Psoas muscle (tissue), 8 donors: ENCODE results near the gene ADAP1. TPM values are rescaled to one million over a fixed set of nuclear protein-coding genes. Genes with fewer than 3 reads are reported as not detected.

ENCODE experiments used
- ATAC-seq, 4 donors: fragments of 200-7000 bp; cut with Tn5 transposase; one replicate each; pipeline ENCODE4 v1.9.1; 2020; ENCODE audit warnings: moderate library complexity in 3 of 4, mild to moderate bottlenecking in 2 of 4
- DNase-seq, 2 donors: peaks; one replicate each; pipeline ENCODE4 v3.0.0-alpha.2; 2020
- H3K27ac ChIP-seq: fragments of 200-600 bp; one replicate; pipeline ENCODE4 v1.8.0; 2022
- H3K27me3 ChIP-seq, 3 donors: fragments of 200-600 bp in 1 of 3; one replicate each; pipeline versions ENCODE4 v1.6.1 to v1.8.0; 2013 to 2022; ENCODE audit warnings: low read length in 2 of 3, mild to moderate bottlenecking in 2 of 3, moderate library complexity in 1 of 3; ENCODE audit not compliant: insufficient read depth in 3 of 3
- H3K36me3 ChIP-seq, 2 donors: fragments of 200-600 bp in 1 of 2; one replicate each; pipeline versions ENCODE4 v1.6.1 to v1.8.0; 2013 to 2022; ENCODE audit warnings: low read depth in 1 of 2, mild to moderate bottlenecking in 1 of 2, moderate library complexity in 1 of 2; ENCODE audit not compliant: insufficient read depth in 1 of 2
- H3K4me1 ChIP-seq: fragments of 200-600 bp; one replicate; pipeline ENCODE4 v1.8.0; 2022
- H3K4me3 ChIP-seq: fragments of 200-600 bp; one replicate; pipeline ENCODE4 v1.8.0; 2022; ENCODE audit warnings: mild to moderate bottlenecking
- H3K9me3 ChIP-seq: fragments of 200-600 bp; one replicate; pipeline ENCODE4 v1.8.0; 2022
- WGBS, 3 donors: extraction: QIAGEN DNeasy Blood & Tissue Kit; methylation state at CpG; one replicate each; pipeline versions ENCODE4 v1.1.6 to v1.1.7; 2013; 5-methylcytosine and 5-hydroxymethylcytosine counted together
- intact Hi-C, 2 donors: fragments of 100-400 bp; cut with DNase I; formaldehyde crosslinking; loops; one replicate each; pipeline versions ENCODE4 v1.11.0 to v1.14.2; 2022
- polyA plus RNA-seq, 3 donors: library from polyadenylated mRNA; stranded (reverse); fragments of 200-250 nt; gene quantifications; one replicate each; pipeline ENCODE4 v1.2.3, GENCODE V29; 2013
- total RNA-seq, 4 donors: library from RNA; stranded (reverse); fragmentation: NEBNext Ultra II Directional in 2 of 4; extraction: Animal tissue kit (Norgen Biotek cat#: 25700) in 2 of 4; gene quantifications; one replicate each; pipeline versions ENCODE4 v1.2.1 to v1.2.4, GENCODE V29; 2021 to 2023
- TF ChIP-seq, protein P1 (sequence below): fragments of 200-600 bp; IDR thresholded peaks from one replicate; pipeline ENCODE4 v1.8.0; 2022; ENCODE audit warnings: antibody characterized with exemption
- donor health status: healthy with polysubstance abuse.
- donor health status: DM: no; HTN: no; CAD: no; lungs with moderate emphysema.
- donor health status: Bipolar disorder and iron deficiency.
- donor health status: healthy.
- donor health status: DM: yes; HTN: yes; CAD: no.
- donor health status: DM: no; HTN: no; CAD: no.
- donor health status: DM: no; HTN: no; CAD: no.
- donor health status: DM: yes; HTN: yes; CAD: no.

The ADAP1 gene
- total and polyA plus RNA-seq, 7 donors, result 0.18 to 1.4 (median 0.88) TPM

DNA sequence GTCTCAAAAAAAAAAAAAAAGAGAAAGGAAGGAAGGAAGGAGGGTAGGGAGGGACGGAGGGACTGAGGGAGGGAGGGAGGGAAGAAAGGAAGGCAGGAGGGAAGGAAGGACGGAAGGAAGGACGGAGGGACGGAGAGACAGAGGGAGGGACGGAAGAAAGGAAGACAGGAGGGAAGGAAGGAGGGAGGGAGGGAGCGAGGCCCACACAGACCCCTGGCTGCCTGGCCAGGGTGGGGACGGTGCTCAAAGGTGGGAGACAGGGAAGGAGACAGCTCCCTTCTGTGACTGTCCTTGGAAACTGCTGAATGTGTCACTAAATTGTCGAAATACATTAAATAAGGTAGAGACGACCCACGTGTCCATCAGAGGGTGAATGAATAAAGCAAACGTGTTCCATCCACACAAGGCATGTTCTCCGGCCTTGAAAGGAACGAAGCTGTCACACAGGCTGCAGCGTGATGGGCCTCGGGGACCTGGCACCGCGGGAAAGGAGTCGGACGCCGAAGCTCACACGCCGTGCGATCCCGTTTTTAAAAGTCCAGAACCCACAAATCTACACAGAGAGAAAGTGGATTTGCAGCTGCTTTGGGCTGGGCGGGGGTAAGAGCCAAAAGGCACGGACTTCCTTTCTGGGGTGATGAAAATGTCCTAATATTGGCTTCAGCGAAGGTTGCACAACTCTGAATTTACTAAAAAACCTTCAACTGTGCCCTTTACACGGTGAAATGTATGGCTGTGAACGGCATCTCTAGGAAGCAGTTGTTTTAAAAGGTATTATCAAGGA, 23.3 kb downstream of the ADAP1 start:
- no peaks in the 10 kb centered on the region for H3K9me3 ChIP-seq
- DNase-seq (peak; percentile 6 to 49), ATAC-seq (no peak)
- 58 to 64% (median 63%) methylated on average over 28 to 29 of the region's 29 CpGs for WGBS, 3 donors
- H3K27me3 ChIP-seq, result peaks cover 0 to 22% (median 8%) of the 10 kb centered on the region in 3 donors
- TF ChIP-seq, protein P1, sequence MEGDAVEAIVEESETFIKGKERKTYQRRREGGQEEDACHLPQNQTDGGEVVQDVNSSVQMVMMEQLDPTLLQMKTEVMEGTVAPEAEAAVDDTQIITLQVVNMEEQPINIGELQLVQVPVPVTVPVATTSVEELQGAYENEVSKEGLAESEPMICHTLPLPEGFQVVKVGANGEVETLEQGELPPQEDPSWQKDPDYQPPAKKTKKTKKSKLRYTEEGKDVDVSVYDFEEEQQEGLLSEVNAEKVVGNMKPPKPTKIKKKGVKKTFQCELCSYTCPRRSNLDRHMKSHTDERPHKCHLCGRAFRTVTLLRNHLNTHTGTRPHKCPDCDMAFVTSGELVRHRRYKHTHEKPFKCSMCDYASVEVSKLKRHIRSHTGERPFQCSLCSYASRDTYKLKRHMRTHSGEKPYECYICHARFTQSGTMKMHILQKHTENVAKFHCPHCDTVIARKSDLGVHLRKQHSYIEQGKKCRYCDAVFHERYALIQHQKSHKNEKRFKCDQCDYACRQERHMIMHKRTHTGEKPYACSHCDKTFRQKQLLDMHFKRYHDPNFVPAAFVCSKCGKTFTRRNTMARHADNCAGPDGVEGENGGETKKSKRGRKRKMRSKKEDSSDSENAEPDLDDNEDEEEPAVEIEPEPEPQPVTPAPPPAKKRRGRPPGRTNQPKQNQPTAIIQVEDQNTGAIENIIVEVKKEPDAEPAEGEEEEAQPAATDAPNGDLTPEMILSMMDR, result no peak
- H3K4me3 ChIP-seq, result no peak overlapping the region
- intact Hi-C loops, result no loop called here
- H3K27ac ChIP-seq, result no peak overlapping the region
- H3K36me3 ChIP-seq, result no peaks in the 10 kb centered on the region
- H3K4me1 ChIP-seq, result no peaks in the 10 kb centered on the region

DNA sequence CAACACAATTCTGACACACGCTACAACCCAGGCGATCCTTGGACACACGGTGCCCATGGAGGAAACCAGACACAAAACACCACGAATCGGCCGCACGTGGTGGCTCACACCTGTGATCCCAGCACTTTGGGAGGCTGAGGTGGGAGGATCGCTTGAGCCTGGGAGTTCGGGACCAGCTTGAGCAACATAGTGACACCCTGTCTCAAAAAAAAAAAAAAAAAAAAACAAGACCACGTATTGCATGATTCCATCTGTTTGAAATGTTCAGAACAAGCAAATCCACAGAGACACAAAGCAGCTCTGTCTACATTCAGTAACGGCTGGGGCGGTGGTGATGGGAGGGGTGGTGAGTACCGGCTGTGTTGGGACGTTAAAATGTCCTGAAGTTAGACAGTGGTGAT, 25.2 kb downstream of the ADAP1 start:
- Histone ChIP-seq H3K27me3 (peaks cover 0 to 6% (median 4%) of the 10 kb centered on the region in 3 donors), H3K4me3 (no peak overlapping the region), H3K4me1 (no peaks in the 10 kb centered on the region), H3K9me3 (no peaks in the 10 kb centered on the region), H3K27ac (no peak overlapping the region), H3K36me3 (no peaks in the 10 kb centered on the region)
- TF ChIP-seq, protein P1, result no peak
- intact Hi-C loops, result no loop called here
- DNase-seq, result peak; percentile 4 to 28
- 62 to 69% (median 62%) methylated on average over 14 of the region's 14 CpGs for WGBS, 3 donors
- no peak for ATAC-seq

DNA sequence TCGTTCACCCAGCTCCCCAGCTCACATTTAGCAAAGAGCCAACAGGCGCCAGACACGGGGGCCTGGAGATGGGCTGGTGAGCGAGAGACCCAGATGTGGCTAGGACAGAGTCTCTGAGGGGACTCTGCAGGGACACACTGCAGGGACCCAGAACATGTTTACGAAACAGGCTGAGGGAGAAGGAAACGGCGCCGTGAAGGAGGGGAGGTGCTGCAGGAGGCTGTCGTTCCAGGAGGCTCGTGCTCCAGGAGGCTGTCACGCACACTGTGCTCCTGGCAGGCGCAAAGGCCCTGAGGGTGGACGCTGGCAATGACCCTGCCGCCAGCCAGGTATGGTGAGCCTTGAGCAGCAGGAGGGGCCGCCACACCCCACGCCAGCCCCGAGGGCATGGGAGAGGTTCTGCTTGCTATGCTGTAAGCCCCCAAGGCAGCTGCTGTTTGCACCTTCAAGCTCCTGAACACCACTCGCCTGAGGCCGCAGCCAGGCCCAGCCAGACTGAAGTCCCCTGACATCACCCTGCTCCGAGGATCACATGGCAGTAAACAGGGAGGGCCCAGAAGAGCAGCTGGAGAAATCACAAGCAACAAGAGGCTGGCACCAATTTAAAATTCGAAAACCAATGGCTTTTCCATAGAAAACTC, 27.3 kb downstream of the ADAP1 start:
- TF ChIP-seq, protein P1, result no peak
- no peak for ATAC-seq
- H3K27ac ChIP-seq, result no peak overlapping the region
- intact Hi-C loops, result no loop called here
- H3K4me1 ChIP-seq, result no peaks in the 10 kb centered on the region
- no peaks in the 10 kb centered on the region for H3K36me3 ChIP-seq
- WGBS, 3 donors, result 67 to 72% (median 68%) methylated on average over 21 of the region's 21 CpGs
- no peak overlapping the region for H3K4me3 ChIP-seq
- H3K9me3 ChIP-seq, result no peaks in the 10 kb centered on the region
- DNase-seq, result peak in 1 of 2 donors; percentile 40
- H3K27me3 ChIP-seq, result peaks cover 0 to 12% (median 8%) of the 10 kb centered on the region in 3 donors

DNA sequence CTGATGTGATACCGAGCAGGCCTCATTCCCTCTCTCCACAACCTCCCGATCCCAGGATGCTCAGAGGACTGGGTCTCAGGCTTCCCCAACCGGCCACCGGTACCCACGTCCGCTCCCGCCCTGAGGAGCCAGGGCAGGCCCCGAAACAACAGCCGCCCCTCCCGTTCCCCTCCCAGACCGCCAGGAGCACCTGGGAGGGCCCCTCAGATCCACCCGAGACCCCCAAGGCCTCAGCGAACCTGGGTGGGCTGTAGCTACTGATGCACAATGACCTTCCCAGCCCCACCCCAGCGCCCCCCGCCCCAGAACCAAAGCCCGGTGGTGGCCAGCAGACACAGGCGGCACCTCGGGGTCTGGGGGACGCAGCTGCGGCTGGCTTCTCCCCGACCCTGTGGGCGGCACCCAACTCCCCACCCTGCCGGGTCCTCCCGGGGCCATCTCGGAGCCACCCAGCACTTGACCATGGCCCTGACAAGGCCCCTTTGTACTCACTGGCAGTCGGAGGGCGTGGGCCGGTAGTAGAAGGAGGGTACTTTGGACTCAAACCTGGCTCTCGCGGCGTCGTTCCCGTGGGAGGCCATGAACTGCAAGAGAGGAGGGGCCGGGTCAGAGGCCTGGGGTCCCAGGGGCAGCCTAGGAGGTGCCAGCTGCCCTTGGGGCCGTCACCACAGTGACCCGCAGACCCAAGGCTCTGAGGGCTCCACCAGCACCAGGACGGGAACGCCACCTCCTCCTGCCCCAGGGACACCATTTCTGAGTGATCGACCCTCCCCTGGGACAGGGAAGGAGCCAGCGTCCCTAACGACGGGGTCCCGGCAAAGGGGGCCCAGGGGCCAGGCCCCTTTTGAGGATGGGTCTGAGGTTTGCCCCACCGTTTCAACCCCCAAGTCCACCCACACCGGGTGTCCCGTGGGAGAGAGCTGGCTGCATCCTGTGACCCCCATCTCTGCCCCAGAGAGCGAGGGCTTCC, 28.1 kb downstream of the ADAP1 start:
- TF ChIP-seq, protein P1, result no peak
- H3K27me3 ChIP-seq, result peaks cover 0 to 14% (median 8%) of the 10 kb centered on the region in 3 donors
- WGBS, 3 donors, result 73 to 81% (median 79%) methylated on average over 35 to 47 of the region's 47 CpGs
- intact Hi-C loops, result no loop called here
- DNase-seq (peak in 1 of 2 donors; percentile 48), ATAC-seq (no peak)
- H3K36me3 ChIP-seq, result no peaks in the 10 kb centered on the region
- no peaks in the 10 kb centered on the region for H3K4me1 ChIP-seq
- no peaks in the 10 kb centered on the region for H3K9me3 ChIP-seq
- no peak overlapping the region for H3K27ac ChIP-seq
- H3K4me3 ChIP-seq, result no peak overlapping the region
